ENCODE results near the gene WEE1.

- TF ChIP-seq CTCF (conservative IDR thresholded peaks at IDR 0.05; ENCODE audit: low read depth in 2 of 2) (no peak), POLR2AphosphoS5 (IDR thresholded peaks at IDR 0.05; ENCODE audit: low read depth) (no peak)
These were observed 21.0 kb downstream of the WEE1 start for GRCh38 chr11:9594267-9595046.
